GM18511 (cell line): ENCODE measurements around the gene CACNA1G.

Experiments
- ATAC-seq: cut with Tn5 transposase; IDR thresholded peaks from one replicate; pipeline ENCODE4 v1.9.1; 2021; ENCODE audit warnings: mild to moderate bottlenecking, moderate library complexity; ENCODE audit not compliant: unreplicated experiment

Gene CACNA1G

GRCh38 chr17:50642722-50643656 is 82.5 kb downstream of the CACNA1G start:
- no peak for ATAC-seq

GRCh38 chr17:50645748-50646682 is 85.5 kb downstream of the CACNA1G start:
- ATAC-seq = no peak

GRCh38 chr17:50647187-50647586 is 86.7 kb downstream of the CACNA1G start:
- ATAC-seq = no peak

- ATAC-seq = no peak
Measured at GRCh38 chr17:50649042-50649908, 88.8 kb downstream of the CACNA1G start.

- ATAC-seq = no peak
Measured at GRCh38 chr17:50651661-50652060, 91.1 kb downstream of the CACNA1G start.

GRCh38 chr17:50653738-50654137 is 93.2 kb downstream of the CACNA1G start:
- ATAC-seq = no peak

- ATAC-seq = no peak
Measured at GRCh38 chr17:50656509-50656908, 96.0 kb downstream of the CACNA1G start.

GRCh38 chr17:50657054-50657453 is 96.5 kb downstream of the CACNA1G start:
- ATAC-seq = no peak

- ATAC-seq = no peak
Measured at GRCh38 chr17:50657627-50658026, 97.1 kb downstream of the CACNA1G start.

GRCh38 chr17:50658616-50659015 is 98.1 kb downstream of the CACNA1G start:
- ATAC-seq = no peak

- no peak for ATAC-seq
Measured at GRCh38 chr17:50659179-50659578, 98.7 kb downstream of the CACNA1G start.

- ATAC-seq = no peak
Measured at GRCh38 chr17:50660042-50660886, 99.7 kb downstream of the CACNA1G start.

GRCh38 chr17:50660887-50661345 is 100.4 kb downstream of the CACNA1G start:
- ATAC-seq = no peak

GRCh38 chr17:50661348-50661747 is 100.8 kb downstream of the CACNA1G start:
- ATAC-seq = no peak

- no peak for ATAC-seq
Measured at GRCh38 chr17:50661795-50662391, 101.4 kb downstream of the CACNA1G start.

- ATAC-seq = no peak
Measured at GRCh38 chr17:50662632-50663225, 102.2 kb downstream of the CACNA1G start.

GRCh38 chr17:50663812-50664374 is 103.4 kb downstream of the CACNA1G start:
- no peak for ATAC-seq

GRCh38 chr17:50664788-50665458 is 104.4 kb downstream of the CACNA1G start:
- no peak for ATAC-seq
